GF-D8 (cell line): ENCODE results near the gene WDR62.

ENCODE experiments used
- DNase-seq: peaks from one replicate; lab custom pipeline; 2025; lab: John Stamatoyannopoulos, UW

WDR62 gene

GRCh38 chr19:36081894-36082293 is 27.2 kb downstream of the WDR62 start:
- DNase-seq = no peak

GRCh38 chr19:36082916-36083315 is 28.2 kb downstream of the WDR62 start:
- DNase-seq = no peak

DNA sequence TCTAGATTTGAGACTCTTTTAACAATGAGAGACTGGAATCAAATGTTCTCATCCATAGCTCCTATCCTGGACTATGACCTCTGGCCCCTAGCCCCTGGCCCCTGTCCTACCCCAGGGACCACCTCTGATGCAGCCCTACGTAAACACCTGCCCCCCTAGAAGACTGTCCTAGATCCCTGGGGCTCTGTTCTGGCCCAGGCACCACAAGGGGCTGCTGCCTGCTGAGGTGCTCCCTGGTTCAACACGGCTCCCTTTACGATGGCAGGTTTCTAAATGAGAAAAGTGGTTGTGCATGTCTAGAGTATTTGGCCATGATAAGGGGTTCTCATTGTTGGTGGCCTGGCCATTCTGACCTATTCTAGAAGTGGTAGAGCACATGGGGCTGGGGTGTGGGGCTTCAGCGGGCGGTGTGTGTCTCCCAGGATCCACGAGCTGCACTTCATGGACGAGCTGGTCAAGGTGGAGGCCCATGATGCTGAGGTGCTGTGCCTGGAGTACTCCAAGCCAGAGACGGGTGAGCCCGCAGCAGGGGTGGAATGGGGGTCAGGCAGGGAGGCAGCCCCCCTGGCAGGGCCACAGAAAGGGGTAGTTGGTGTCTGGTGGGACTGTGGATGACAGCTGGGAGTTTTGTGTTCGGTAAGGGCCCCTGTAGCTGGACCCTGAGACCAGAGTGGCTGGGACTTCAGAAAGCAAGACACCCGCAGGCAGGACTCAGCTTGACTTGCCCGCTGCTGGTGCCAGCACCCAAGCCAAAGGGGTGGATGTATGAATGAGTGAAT is 29.7 kb downstream of the WDR62 start:
- DNase-seq = no peak

- no peak for DNase-seq
Measured at GRCh38 chr19:36086326-36086725, 31.6 kb downstream of the WDR62 start.

- no peak for DNase-seq
Measured at GRCh38 chr19:36089847-36090246, 35.1 kb downstream of the WDR62 start.

- no peak for DNase-seq
Measured at GRCh38 chr19:36090910-36091695, 36.4 kb downstream of the WDR62 start.

DNA sequence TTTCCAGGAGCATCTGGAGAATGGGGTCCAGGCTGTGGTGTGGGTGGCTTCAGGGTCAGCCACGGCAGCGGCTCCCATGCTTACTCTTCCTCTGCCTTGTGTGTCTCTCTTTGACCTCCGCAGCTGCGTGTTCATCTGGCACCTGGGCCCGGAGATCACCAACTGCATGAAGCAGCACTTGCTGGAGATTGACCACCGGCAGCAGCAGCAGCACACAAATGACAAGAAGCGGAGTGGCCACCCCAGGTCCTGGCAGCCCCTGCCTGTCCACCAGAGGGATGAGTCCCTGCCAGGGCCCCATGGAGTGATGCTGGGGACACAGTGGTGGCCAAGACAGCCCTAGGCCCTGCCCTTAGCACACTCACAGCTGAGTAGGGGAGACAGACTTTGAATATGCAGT is 37.9 kb downstream of the WDR62 start:
- DNase-seq = no peak

DNA sequence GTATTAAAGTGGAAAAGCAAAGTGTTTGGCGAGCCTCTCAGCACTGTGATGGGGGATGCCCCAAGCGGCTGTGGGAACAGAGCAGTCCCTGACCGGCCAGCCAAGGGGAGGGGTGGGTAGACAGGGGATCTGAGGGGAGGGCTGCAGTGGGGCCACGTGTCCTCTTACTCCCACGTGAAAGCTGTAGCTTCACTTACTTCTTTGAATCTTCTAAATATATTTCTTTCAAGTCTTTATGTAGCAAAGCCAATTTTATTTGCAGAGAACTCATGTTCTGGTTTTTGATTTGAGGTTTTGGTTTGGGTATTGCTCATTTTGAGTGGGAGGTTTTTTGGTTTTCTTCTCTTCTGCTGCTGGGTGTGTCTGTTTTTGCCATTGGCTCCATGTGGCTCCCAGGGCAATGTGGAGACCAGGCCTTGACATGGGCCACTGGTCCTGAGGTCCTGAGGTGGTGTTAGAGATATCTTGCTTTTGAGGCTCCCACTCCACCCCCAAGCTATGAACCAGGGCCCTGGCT is 38.5 kb downstream of the WDR62 start:
- DNase-seq = no peak

DNA sequence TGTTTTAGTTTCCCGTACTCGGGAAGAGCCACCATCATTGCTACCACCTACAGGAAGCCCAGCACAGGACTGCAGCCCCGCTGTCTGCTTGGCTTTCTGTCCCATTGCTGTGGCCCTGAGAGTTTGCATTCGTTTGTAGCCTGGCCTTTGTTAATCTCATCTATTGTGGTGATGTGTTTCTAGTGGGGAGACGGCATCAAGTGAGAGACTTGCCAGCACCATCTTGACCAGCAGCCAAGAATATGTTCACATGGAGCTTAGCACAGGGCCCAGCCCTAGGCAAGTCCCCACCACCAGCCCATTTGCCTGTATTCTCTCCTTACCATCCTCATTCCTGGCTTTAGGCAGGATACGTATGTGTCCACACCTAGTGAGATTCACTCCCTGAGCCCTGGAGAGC is 39.0 kb downstream of the WDR62 start:
- no peak for DNase-seq

DNA sequence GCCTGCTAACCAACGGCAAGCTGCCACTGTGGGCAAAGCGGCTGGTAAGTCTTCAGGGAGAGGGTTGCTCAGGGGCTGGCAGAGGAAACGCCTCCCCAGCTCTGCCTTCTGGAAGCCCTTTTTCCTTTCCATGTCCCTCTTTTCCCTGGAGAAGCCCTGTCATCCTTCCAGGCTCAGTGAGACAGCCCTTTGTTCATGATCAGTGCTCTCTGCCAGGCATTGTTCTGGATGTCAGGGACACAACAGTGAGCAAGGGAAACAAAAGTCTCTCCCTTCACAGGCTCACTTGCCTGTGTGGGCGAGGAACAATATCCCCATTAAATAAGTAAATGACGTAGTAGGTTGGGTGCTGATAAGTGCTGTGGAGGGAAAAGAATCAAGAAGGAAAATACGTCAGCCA is 42.3 kb downstream of the WDR62 start:
- no peak for DNase-seq

DNA sequence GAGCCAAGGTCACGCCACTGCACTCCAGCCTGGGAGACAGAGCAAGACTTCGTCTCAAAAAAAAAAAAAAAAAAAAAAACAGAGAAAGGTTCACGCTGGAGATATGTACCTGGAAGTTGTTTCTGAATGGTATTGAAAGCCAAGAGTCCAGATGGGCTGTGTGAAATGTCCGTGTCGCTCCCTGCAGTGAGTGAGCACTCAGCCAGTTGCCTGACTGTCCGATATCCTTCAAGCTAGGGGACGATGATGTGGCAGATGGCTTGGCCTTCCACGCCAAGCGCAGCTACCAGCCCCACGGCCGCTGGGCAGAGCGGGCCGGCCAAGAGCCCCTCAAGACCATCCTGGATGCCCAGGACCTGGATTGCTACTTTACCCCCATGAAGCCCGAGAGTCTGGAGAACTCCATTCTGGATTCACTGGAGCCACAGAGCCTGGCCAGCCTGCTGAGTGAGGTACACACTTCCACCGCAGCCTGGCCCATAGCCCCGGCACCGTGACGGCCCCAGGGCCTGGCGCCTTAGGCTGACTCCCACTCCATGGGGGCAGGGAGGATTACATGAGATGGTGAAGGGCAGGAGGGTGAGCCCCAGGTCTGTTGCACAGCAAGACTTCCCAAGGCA is 44.6 kb downstream of the WDR62 start:
- DNase-seq = no peak

DNA sequence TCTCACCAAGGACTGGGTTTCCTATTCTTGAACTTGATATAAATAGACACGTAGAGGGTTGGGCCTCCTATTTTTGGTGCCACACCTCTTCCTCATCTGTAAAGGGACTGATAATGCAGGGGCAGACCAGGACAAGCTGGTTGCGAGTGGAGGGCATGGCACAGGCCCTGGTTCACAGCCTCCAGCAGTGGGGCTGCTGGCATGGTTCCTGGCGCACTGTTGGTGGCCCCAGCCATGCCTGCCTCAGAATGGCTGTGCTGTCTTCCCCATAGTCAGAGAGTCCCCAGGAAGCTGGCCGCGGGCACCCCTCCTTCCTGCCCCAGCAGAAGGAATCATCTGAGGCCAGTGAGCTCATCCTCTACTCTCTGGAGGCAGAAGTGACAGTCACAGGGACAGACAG is 45.8 kb downstream of the WDR62 start:
- DNase-seq = no peak

GRCh38 chr19:36101550-36102327 is 47.0 kb downstream of the WDR62 start:
- no peak for DNase-seq

- no peak for DNase-seq
Measured at GRCh38 chr19:36103040-36103626, 48.4 kb downstream of the WDR62 start.

GRCh38 chr19:36103842-36104552 is 49.3 kb downstream of the WDR62 start:
- DNase-seq = no peak

- DNase-seq = no peak
Measured at GRCh38 chr19:36106441-36106840, 51.7 kb downstream of the WDR62 start.

GRCh38 chr19:36106991-36107390 is 52.3 kb downstream of the WDR62 start:
- no peak for DNase-seq

DNA sequence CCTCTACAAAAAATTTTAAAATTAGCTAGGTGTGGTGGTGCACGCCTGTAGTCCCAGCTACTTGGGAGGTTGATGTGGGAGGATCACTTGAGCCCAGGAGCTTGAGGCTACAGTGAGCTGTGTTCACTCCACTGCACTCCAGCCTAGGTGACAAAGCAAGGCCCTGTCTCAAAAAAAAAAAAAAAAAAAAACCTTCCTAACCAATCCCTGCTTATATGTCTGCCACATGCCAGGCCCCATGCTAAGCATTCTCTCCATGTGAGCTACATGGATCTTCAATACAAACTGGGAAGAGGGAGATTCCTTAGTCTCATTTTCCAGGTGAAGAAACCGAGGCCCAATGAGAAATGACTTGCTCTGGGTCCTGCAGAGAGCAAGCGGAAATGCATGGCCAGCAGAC is 54.0 kb downstream of the WDR62 start:
- DNase-seq = no peak

DNA sequence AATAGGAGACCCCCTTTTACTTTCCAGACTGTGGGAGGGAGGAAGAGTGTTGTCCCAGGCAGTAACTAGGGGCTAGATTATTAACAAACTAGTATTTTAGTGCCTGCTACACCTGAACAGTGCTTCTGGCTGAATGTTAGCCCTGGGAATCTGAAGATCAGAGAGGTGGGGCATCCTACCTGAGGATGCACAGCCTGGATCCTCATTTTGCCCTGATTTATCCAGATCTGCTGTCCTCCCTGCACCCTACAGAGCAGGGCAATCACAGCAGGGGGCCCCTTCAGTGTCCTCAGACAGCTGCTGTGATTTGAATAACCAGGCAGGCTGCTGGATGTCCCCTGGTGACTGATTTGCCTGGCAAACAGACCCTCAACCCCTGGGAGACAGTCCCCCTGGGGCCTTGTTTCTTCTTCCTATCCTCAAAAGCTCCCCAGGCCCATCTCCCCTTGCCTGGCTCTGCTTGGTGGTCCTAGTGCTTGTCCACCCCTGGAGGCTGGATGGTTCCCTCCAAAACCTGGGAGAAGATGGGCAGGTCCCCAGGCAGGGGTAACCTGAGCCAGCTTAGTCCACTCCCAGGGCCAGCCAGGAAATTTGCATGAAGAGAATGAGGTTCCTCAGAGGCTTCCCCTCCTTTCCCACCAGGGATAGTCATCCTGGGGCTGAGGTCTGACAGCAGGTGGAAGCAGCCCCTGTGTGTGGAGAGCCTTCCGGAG is 55.9 kb downstream of the WDR62 start, which contains the start of gene OVOL3:
Gene OVOL3 (plus strand): TSS at position 657 of the 713 bp plus-strand sequence. CDS start 60 bp downstream, outside the sequence.
- no peak for DNase-seq

DNA sequence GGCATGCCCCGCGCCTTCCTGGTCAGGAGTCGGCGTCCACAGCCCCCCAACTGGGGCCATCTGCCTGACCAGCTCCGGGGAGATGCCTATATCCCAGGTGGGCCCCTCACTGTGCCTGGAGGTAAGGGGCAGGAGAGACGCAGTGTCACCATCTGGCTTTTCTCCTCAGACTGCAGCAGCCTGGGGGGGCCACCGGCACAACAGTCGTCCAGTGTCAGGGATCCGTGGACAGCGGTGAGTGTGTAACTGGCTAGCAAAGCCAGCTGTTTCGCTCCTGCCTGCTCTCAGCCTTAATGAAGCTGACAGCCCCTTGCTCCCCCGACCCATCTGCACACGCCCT is 56.5 kb downstream of the WDR62 start:
- DNase-seq = no peak
